ENCODE data around the gene IPO8.

DNA sequence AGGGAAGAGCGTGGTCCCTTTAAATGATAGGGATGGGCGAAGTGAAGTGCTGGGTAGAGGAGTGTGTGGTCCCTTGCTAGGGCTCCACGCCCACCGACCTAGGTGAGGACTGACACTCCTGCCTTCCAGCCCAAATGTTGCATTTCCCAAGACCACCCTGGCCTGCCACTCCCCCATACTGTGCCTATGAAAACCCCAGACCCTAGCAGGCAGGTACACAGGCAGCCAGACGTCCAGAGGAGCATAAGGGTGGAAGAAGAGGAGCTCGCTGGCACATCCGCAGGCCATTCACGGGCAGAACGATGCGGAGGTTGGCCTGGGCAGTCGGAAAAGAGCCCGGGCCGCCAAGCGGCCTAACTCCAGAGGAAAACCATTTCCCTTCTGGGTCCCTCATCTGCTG is 817 bp upstream of the IPO8 start:
- no peak for TF ChIP-seq SP1 (IDR thresholded peaks at IDR 0.05)
- no peak for TF ChIP-seq FOXM1 (IDR thresholded peaks at IDR 0.05; ENCODE audit: borderline replicate concordance)
- TF ChIP-seq SUZ12 (IDR thresholded peaks at IDR 0.05) = no peak
- TF ChIP-seq, protein P1, sequence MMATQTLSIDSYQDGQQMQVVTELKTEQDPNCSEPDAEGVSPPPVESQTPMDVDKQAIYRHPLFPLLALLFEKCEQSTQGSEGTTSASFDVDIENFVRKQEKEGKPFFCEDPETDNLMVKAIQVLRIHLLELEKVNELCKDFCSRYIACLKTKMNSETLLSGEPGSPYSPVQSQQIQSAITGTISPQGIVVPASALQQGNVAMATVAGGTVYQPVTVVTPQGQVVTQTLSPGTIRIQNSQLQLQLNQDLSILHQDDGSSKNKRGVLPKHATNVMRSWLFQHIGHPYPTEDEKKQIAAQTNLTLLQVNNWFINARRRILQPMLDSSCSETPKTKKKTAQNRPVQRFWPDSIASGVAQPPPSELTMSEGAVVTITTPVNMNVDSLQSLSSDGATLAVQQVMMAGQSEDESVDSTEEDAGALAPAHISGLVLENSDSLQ (IDR thresholded peaks at IDR 0.05) = no peak
